ENCODE results near the gene OGT.

- TF ChIP-seq JUND (IDR thresholded peaks at IDR 0.05) (no peak), CTCF (IDR thresholded peaks at IDR 0.05) (no peak), RCOR1 (IDR thresholded peaks at IDR 0.05; ENCODE audit: low read length) (no peak), FOXJ3 (CRISPR knock-in tag; IDR thresholded peaks at IDR 0.05) (no peak), POLR2AphosphoS5 (IDR thresholded peaks at IDR 0.05; ENCODE audit: low read depth, low read length) (no peak), REST (IDR thresholded peaks at IDR 0.05; ENCODE audit: low read depth, low read length) (no peak), RXRA (IDR thresholded peaks at IDR 0.05; ENCODE audit: borderline replicate concordance, low read depth) (no peak), MAX (IDR thresholded peaks at IDR 0.05; ENCODE audit: low read depth) (no peak), FOSL2 (IDR thresholded peaks at IDR 0.05; ENCODE audit: borderline replicate concordance, low read depth) (no peak), RAD21 (IDR thresholded peaks at IDR 0.05; ENCODE audit: low read length) (no peak), NFIC (IDR thresholded peaks at IDR 0.05; ENCODE audit: borderline replicate concordance) (no peak), TCF12 (IDR thresholded peaks at IDR 0.05) (no peak), RFX5 (IDR thresholded peaks at IDR 0.05; ENCODE audit: low read length) (no peak)
Observed at GRCh38 chrX:71577682-71578081, 44.8 kb downstream of the OGT start.
